Stimulated activated CD8-positive, alpha-beta memory T cell treated with anti-CD3 and anti-CD28 coated beads, Interleukin-12 subunit alpha, Interleukin-12 subunit beta, amount 100 ng/mL, for 24 hours (primary cell): Measurements from ENCODE around the gene BCL7A.
A peak's percentile ranks its signal among the peaks of the same experiment; 100 is the strongest.
"Not testable (repeated sequence)": the region's sequence is repeated elsewhere in the genome, so short reads cannot be mapped to it uniquely, and the experiment has no call there.

Source experiments
- DNase-seq: peaks from one replicate; pipeline ENCODE4 v3.0.0-alpha.2; 2020; ENCODE audit errors: extremely low read depth

The BCL7A gene

GRCh38 chr12:122021822-122022392 is at the start of gene BCL7A:
Gene BCL7A, plus strand, starts transcription at chr12:122021884. Its CDS starts 208 bp downstream, at chr12:122022092.
- DNase-seq: no peak

DNA sequence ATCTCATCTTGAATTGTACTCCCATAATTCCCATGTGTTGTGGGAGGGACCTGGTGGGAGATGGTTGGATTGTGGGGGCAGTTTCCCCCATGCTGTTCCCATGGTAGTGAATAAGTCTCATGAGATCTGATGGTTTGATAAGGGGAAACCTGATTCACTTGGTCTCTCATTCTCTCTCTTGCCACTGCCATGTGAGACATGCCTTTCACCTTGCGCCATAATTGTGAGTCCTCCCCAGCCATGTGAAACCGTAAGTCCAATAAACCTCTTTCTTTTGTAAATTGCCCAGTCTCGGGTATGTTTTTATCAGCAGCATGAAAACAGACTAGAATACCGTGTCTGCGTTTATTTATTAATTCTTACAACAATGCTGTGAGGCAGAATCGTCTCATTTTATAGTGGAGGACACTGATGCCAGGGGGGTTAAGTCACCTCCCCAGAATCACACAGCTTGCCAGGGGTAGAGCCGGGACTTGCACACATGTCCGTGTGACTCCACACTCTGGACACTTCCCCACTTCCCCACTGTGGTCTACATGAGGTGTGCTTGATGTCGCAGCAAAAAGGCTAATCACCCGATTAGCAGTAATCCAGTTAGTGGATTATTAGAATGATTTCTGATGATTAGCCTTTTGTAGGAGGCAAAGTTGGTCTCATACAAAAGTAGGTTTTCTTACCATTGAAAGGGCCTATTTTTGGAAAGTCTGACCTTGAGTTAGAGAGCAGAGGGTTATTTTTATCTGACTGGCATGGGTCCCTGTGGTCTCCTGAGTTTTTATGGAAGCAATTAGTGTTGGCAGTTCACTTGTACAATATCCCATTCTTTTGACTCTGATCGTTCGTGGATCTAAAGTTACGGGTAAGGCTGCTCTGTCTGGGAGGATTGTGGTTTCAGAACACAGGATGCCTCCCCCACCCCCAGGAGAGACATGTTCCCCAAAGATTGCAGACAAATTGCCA is 47.4 kb upstream of the BCL7A start:
- no peak for DNase-seq

DNA sequence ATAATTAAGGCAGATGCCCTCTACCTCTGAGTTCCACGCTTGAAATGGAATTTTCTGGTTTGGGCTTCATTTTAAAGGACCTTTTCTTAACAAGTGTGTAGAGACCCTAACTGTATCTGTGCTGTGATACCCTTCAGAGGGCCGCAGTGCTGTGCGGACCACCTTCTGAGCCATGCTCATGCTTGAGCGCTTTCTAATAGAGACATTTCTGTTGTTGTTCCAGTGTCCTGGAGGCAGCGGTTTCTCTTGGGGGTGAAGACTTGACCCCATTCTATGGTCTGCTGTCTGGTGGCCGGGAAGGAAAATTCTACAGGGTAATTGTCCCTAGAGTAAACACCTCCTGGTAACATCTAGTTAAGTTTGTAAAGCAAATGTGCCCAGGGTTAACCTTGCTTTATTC is 46.7 kb upstream of the BCL7A start:
- no peak for DNase-seq

GRCh38 chr12:121976950-121977349 is 44.7 kb upstream of the BCL7A start:
- DNase-seq: no peak

DNA sequence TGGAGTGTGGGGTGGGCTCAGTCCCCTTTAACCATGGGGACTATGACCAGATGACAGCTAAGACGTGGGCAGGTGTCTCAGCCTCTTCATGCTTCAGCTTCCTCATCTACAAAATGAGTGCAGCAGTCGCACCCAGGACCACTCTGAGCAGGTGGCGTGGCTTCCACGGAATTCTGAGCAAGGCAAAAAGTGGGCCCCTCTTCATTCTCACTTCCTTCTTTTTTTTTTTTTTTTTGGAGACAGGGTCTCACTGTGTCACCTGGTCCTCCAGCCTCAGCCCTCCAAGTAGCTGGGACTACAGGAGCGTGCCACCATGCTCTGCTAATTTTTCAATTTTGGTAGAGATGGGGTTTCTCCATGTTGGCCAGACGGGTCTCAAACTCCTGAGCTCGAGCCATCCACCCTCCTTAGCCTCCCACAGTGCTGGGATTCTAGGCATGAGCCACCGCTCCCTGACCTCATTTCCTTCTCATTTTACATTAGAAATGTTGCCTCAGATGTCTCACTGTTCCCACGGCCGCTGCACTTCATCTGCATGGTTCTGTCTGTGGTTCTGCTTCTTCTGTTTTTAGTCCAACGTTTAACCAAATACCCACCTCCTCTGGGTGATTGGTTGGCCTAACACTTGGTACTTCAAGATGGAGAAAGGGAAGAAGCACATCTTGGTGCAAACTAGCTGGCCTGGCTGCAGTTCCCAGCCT is 41.3 kb upstream of the BCL7A start:
- DNase-seq: no peak

- no peak for DNase-seq
Observed at GRCh38 chr12:121980892-121981272, 40.8 kb upstream of the BCL7A start.

DNA sequence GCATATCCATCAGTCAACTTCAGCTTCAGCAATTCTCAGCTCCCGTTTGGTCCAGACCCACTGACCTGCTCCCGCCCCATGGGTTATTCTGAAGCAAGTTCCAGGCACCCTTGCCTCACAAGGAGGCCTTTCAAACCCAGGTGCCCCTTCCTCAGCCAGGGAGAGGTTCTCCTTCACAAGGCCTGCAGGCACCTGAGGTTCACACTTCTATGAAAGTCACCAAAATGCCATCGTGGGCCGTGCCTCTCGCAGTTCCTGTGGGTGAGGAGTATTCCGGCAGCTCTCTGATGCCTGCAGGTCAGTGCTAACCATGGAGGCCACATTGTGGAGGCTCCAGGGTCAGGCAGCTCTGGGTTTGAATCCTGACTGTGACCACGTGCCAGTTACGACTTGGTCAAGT is 40.2 kb upstream of the BCL7A start:
- no peak for DNase-seq

DNA sequence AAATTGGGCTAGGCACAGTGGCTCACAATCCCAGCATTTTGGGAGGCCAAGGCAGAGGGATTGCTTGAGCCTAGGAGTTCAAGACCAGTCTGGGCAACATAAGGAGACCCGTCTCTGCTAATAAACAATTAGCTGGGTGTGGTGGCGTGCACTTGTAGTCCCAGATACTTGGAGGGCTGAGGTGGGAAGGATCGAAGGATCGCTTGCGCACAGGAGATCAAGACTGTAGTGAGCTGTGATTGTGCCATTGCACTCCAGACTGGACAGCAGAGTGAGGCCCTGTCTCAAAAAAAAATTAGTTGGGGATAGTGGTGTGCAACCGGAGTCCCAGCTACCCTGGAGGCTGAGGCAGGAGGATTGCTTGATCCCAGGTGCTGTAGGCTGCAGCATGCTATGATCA is 38.7 kb upstream of the BCL7A start:
- no peak for DNase-seq

DNA sequence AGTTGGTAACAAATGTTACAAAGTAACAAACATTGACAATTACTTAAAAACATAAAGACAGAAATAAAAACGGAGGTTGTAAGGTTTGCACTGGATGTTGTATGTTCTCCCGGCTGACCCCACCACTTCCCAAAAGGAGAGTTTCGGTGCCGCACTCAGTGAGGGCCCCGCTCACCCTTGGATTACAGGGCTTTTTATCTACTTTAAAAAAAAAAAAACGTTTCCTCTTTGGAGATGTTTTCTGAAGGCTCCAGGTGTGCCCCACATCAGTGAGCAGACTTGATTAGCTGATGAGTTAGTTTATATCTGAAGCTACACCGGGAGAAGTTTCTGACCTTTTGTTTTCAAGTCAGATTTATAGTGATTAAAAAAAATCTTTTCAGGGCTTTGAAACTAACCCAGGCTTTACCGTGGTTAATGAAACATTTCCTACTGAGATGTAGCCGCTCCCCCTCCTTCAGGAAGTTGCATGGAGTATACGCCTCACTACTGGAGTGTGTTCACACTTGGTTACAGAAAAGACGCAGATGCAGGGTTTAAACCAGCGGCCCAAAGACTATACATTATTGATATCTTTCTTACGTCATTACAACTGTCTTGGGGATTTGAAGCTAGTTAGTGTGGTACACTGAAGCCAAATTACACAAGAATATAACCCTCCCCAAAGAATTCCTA is 38.0 kb upstream of the BCL7A start:
- no peak for DNase-seq

- no peak for DNase-seq
Observed at GRCh38 chr12:121986489-121987245, 35.0 kb upstream of the BCL7A start.

DNA sequence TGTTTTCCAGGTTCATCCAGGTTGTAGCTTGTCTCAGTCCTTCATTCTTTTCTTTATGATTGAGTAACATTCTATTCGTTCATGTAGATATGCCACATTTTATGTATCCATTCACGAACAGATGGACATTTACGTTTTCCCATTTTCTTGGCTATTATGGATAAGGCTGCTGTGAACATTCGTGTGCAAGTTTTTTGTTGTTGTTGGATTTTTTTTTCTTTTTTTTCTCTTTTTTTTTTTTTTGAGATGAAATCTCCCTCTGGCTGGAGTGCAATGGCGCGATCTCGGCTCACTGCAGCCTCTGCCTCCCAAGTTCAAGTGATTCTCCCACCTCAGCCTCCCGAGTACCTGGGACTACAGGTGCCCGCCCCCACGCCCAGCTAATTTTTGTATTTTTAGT is 33.2 kb upstream of the BCL7A start:
- not testable (repeated sequence) for DNase-seq

GRCh38 chr12:121989276-121990113 is 32.2 kb upstream of the BCL7A start:
- no peak for DNase-seq

DNA sequence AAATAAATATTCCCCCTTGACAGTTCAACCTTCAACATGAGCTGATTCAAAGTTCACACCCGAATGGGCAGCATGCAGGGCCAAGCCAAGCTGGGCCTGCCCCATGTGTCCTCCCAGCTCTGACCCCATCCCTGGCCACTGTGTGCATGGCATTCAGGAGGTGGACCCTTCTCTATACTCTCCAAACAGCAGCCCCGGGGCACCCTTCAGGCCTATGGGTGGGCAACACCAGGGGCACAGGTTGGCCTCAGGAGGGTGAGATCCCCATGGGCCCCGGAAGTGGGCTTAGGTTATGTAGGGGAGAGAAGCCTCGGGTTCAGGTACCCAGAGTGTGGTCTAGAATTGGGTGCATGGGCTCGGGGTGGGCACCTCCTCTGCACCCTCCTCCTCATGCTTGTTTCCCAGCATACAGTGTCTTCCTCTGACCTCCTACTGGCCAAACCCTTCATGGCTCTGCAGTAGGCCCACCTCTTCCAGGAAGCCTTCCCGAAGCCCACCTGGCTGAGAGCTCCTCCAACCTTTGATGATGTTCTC is 31.5 kb upstream of the BCL7A start:
- DNase-seq: no peak

DNA sequence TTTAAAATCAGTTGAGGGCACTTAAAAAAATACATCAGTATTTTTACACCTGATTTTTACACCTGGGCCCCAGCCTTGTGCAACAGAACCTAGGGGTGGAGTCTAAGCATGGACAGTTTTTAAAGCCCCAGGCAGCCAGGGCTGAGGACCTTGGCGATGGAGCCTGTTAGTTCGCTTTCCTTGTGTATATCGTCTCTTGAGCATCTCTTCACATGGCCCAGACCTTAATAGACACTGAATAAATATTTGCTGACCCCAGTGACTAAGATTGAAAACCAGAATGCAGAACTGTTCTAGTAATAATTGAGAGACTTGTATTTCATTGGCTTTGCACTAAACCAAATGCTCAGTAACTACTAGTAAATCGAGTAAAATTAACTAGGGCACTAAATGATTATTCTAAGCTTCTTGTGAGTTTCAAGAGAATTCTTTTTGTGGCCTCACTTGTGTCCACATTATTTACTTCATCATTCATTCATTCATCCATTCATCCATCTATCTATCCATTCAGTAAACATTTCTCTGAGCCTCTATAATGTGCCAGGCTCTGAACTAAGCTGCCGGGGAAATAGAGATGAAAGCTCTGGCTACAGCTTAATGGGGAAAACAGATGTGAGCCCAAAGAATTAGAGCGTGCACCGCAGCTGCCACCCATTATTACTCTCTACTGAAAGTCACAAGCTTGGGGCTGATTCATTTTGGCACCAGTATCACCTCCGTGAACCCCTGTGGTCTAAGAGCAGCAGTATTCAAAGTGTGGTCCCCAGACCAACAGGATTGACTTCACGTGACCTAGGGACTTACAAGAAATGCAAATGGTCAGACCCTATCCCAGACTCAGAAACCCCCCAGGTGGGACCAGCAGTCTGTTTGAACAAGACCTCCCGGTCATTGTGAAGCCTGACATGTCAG is 30.7 kb upstream of the BCL7A start:
- DNase-seq: no peak

DNA sequence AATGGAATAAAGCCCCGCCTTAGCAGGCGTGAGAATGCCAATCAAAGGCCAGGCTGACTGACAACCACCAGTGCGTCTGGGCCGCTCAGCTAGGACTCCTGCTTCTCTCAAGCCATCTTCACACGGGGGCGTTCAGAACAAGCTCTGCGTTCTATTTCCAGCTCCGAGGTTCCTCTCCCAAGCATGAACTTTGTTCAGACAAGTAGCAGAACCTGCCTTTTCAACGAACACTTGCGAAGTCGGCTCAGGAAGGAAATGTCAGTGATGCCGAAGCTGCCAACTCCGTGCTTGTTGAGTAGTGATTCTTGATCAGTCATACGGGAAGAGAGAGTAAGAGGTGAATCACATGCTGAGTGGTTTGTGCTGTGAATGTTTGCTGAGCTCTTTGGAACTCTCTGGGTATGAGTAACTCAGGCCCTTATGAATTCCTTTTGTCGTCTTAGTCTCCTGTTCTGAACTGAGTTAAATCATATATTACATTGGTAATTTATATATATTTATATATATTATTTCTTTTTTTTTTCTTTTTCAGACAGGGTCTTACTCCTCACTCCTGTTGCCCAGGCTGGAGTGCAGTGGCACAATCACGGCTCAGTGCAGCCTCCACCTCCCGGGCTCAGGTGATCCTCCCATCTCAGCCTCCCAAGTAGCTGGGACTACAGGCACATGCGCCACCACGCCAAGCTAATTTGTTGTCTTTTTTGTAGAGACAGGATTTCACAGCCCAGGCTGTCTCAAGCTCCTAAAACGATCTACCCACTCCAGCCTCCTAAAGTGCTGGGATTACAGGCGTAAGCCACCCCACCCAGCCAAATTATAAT is 29.4 kb upstream of the BCL7A start:
- DNase-seq: peak; percentile 25

DNA sequence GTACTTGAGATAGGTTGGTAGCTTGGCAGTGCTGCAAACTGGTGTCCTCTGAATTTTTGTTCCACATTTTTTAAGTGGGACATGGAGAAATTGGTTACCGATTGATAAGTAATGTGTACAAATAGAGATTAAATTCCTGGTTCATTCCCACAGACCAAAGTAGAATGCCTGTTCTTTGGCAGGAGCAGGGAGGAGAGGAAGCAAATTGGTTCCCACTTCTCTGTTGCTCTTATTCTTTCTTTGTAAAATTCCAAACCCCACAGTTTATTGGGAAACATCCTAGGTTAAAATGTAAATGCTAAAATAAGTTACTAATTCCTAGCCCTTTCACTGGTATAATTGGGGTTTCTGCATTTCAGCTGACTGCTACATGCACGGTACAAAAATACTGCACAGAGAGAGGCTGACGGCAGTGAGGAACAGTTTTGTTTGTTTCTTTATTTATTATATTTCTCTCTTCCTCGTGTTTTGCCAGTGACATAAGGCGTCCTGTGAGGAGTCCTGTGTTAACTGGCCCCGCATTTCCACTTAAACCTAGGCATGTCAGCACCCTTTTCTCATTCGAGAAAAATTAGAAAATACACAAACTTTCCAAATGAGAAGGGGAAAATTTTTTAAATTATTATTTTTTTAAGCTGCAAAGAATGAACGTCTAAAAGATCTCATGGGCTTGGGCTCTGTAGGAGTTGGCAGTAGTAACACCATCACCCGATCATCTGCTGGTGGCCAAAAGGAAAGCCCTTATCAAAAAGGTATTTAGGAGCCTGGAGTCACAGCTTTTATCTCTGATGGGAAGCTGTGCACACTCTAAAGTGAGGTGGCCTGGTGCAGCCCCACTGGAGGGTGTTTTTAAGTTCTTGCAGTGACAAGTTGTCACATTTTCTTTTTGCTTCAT is 25.4 kb upstream of the BCL7A start:
- no peak for DNase-seq

DNA sequence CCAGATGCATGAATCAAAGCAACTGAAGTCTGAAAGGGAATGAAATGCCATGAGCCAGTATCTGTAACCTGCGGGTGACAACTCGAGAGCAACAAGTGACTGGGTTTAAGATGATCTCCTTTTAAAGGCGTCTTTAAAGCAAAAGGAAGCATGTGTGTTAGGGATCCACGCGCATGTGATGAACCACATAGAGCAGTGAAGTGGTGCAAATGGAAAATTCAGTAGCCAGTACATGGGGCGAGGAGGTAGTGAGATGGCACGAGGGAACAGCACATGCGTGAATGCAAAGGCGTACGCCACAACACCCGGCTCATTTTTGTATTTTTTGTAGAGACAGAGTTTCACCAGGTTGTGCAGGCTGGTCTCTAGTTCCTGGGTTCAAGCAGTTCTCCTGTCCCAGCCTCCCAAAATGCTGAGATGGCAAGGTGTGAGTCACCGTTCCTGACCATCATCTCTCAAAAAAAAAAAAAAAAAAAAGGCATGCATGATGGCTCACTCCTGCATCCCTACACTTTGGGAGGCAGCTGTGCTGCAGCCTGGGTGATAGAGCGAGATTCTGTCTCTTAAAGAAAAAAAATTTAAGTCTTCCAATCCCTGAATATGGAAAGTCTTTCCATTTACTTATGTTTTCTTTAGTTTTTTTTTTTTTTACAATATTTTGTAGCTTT is 24.6 kb upstream of the BCL7A start:
- DNase-seq: no peak
